Body of pancreas (tissue), 4 donors: Measurements from ENCODE around the gene TENM4. TPM values are rescaled to one million over a fixed set of nuclear protein-coding genes. Genes with fewer than 3 reads are reported as not detected.

Experiments
- ATAC-seq: fragments of 150-250 bp; one replicate; pipeline ENCODE4 v1.9.1; 2016
- DNase-seq, 4 donors: peaks; one replicate each; pipeline ENCODE4 v3.0.0-alpha.2; 2019
- H3K27ac ChIP-seq, 4 donors: fragments of 200-600 bp; sonication (generic); 1 replicate in 3 of 4; 2 replicates in 1 of 4; pipeline versions ENCODE4 v1.5.1 to v1.6.1; 2016 to 2019; ENCODE audit warnings: mild to moderate bottlenecking in 1 of 4, mixed read lengths in 1 of 4, moderate library complexity in 1 of 4
- H3K27me3 ChIP-seq, 2 donors: fragments of 200-600 bp; sonication (generic); one replicate each; pipeline ENCODE4 v1.6.0; 2016; ENCODE audit warnings: mild to moderate bottlenecking in 1 of 2
- H3K36me3 ChIP-seq, 2 donors: fragments of 200-600 bp; sonication (generic); replicated peaks in 1 of 2; 2 replicates each; pipeline ENCODE4 v1.5.1; 2016; ENCODE audit warnings: low read depth in 2 of 2; ENCODE audit not compliant: insufficient read depth in 1 of 2
- H3K4me1 ChIP-seq: fragments of 200-600 bp; sonication (generic); one replicate; pipeline ENCODE4 v1.6.0; 2016
- H3K4me3 ChIP-seq, 2 donors: fragments of 200-600 bp; sonication (generic); 1 replicate in 1 of 2; 2 replicates in 1 of 2; pipeline ENCODE4 v1.5.1; 2016 to 2019
- H3K9me3 ChIP-seq, 3 donors: fragments of 200-600 bp; sonication (generic); 1 replicate in 2 of 3; 2 replicates in 1 of 3; pipeline ENCODE4 v1.5.1; 2016
- POLR2A ChIP-seq, 3 donors: fragments of 450-650 bp; IDR thresholded peaks; one replicate each; pipeline ENCODE4 v1.6.1; 2016; ENCODE audit warnings: antibody characterized with exemption in 3 of 3, mild to moderate bottlenecking in 2 of 3
- whole genome bisulfite sequencing, 2 donors: methylation state at CpG; one replicate each; pipeline ENCODE4 v1.1.5; 2017; 5-methylcytosine and 5-hydroxymethylcytosine counted together
- intact Hi-C: fragments of 100-400 bp; cut with DNase I; formaldehyde crosslinking; loops from one replicate; pipeline ENCODE4 v1.15.1; 2023
- total RNA-seq, 2 donors: library from RNA; depleted of rRNA; stranded (reverse); fragments of >200 nt; gene quantifications; one replicate each; pipeline ENCODE4 v1.1.0, GENCODE V29; 2016
- TF ChIP-seq, protein P1 (sequence below), 7 experiments: fragments of 450-650 bp in 4 of 7; fragments of 200-600 bp in 3 of 7; sonication (generic) in 3 of 7; IDR thresholded peaks; one replicate each; pipeline ENCODE4 v1.5.1; 2016 to 2019; ENCODE audit warnings: antibody characterized with exemption in 7 of 7

Gene TENM4
- total RNA-seq, 2 donors from 2014 or later = 0.78 to 6.6 TPM

DNA sequence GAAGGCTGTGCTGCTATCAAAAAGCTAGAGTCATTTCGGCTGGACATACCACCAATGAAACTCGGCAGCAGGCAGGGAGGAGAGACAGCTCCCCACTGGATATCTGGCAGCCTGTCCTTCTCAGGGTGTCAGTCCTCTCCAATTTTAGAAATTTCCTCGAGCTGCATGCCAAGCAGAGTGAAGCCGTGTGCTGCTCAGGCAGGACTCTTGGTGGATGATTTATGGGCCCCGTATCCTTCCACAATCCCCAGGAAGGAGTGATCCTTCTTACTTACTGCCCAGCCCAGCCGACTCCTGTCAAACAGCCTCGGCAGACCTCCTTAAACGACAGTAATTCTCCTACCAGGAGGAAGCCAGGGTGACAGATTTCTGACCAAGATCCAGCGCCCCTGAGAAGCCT lies 410.4 kb downstream of the TENM4 start:
- H3K4me3 ChIP-seq = no peak overlapping the region
- no peaks in the 10 kb centered on the region for H3K9me3 ChIP-seq
- no peak for ATAC-seq
- no peak for DNase-seq
- WGBS, 2 donors = 47 to 70% methylated on average over 9 of the region's 9 CpGs
- no peak overlapping the region for H3K27ac ChIP-seq
- no peaks in the 10 kb centered on the region for H3K36me3 ChIP-seq
- TF ChIP-seq POLR2A (IDR thresholded peaks at IDR 0.05) = no peak
- TF ChIP-seq, protein P1, sequence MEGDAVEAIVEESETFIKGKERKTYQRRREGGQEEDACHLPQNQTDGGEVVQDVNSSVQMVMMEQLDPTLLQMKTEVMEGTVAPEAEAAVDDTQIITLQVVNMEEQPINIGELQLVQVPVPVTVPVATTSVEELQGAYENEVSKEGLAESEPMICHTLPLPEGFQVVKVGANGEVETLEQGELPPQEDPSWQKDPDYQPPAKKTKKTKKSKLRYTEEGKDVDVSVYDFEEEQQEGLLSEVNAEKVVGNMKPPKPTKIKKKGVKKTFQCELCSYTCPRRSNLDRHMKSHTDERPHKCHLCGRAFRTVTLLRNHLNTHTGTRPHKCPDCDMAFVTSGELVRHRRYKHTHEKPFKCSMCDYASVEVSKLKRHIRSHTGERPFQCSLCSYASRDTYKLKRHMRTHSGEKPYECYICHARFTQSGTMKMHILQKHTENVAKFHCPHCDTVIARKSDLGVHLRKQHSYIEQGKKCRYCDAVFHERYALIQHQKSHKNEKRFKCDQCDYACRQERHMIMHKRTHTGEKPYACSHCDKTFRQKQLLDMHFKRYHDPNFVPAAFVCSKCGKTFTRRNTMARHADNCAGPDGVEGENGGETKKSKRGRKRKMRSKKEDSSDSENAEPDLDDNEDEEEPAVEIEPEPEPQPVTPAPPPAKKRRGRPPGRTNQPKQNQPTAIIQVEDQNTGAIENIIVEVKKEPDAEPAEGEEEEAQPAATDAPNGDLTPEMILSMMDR (IDR thresholded peaks at IDR 0.05) = no peak
- H3K27me3 ChIP-seq = no peaks in the 10 kb centered on the region
- intact Hi-C loops = no loop called here
- H3K4me1 ChIP-seq = no peaks in the 10 kb centered on the region

DNA sequence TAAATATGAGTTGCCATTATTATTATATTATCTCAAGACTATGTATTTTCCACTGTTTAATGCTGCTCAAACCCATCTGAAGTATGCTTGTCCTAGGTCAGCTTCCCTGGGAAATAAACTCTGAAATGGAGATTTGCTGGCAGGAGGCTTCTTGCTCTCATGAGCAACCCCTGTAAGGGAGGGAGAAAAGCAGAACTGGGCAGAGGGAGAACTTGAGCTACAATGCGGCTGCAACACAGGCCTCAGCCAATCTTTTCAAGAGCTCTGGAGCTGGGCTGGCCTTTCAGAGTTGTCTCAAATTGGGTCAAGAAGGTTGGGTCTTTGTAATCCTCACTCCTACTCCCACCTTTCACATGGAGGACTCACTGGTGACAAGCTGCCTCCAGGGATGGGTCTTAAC lies 412.6 kb downstream of the TENM4 start:
- Histone ChIP-seq H3K36me3 (no peaks in the 10 kb centered on the region), H3K9me3 (no peaks in the 10 kb centered on the region), H3K27me3 (no peaks in the 10 kb centered on the region), H3K4me1 (no peaks in the 10 kb centered on the region), H3K4me3 (no peak overlapping the region), H3K27ac (no peak overlapping the region)
- WGBS, 2 donors = 73 to 83% methylated on average over 1 of the region's 1 CpG
- DNase-seq (no peak), ATAC-seq (no peak)
- intact Hi-C loops = no loop called here
- TF ChIP-seq, protein P1 (IDR thresholded peaks at IDR 0.05) = no peak
- no peak for TF ChIP-seq POLR2A (IDR thresholded peaks at IDR 0.05)

DNA sequence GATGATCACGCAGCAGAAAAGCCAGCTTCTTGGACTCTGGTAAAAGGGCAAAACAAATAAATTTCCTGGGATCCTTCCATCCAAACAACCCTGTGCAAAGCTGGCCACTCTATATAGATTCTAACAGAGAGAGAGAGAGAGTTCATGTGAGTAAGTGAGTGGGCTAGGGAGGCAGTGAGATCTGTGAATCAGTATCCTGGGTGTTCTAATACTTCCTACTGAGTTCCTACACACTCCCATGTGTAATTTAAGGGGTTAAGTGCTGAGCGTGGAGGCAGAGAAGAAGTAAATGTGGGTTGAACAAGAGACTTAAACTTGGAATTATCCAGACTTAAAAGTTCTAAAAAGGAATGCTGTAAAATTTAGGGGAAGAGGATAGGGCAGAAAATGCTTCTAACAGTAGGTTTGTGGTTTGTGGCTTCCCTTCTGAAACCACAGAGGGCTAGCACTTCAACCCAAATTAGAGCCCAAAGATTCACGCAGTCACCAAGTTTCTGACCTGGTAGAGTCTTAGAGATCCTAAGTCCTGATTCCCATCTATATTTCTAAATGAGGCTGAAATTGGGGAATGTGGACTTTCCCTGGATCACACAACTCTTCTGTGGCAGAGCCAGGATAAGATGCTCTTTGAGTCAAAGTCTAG lies 413.9 kb downstream of the TENM4 start:
- no peaks in the 10 kb centered on the region for H3K4me1 ChIP-seq
- intact Hi-C loops = no loop called here
- H3K4me3 ChIP-seq = no peak overlapping the region
- no peaks in the 10 kb centered on the region for H3K9me3 ChIP-seq
- TF ChIP-seq, protein P1 (IDR thresholded peaks at IDR 0.05) = no peak
- no peak for TF ChIP-seq POLR2A (IDR thresholded peaks at IDR 0.05)
- WGBS, 2 donors = 48 to 52% methylated on average over 3 of the region's 3 CpGs
- H3K27ac ChIP-seq = no peak overlapping the region
- no peaks in the 10 kb centered on the region for H3K27me3 ChIP-seq
- DNase-seq = no peak
- H3K36me3 ChIP-seq = no peaks in the 10 kb centered on the region
- ATAC-seq = no peak

DNA sequence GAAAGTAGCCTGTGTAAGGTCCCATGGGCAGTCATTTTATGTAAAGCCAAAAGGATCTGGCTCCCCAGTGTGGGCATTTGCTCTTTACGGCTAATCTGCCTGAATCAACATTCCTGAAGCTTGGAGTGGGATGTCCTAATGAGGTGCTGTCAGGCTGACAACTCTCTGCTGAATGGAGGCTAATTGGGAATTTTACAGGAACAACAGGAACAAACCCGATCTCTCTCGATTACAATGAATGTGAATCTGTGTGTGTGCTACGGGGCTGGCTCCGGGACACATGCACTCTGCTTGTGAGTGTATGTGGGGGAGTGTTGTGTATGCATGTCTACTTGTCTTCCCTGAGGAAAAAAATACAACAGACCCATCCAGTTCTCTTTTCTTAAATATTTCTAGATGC lies 415.2 kb downstream of the TENM4 start:
- no peaks in the 10 kb centered on the region for H3K4me1 ChIP-seq
- no peaks in the 10 kb centered on the region for H3K27me3 ChIP-seq
- intact Hi-C loops = no loop called here
- no peak for TF ChIP-seq POLR2A (IDR thresholded peaks at IDR 0.05)
- TF ChIP-seq, protein P1 (IDR thresholded peaks at IDR 0.05) = no peak
- no peak overlapping the region for H3K27ac ChIP-seq
- H3K36me3 ChIP-seq = no peaks in the 10 kb centered on the region
- DNase-seq = no peak
- 63 to 64% methylated on average over 5 of the region's 5 CpGs for WGBS, 2 donors
- H3K4me3 ChIP-seq = no peak overlapping the region
- no peak for ATAC-seq
- H3K9me3 ChIP-seq = no peaks in the 10 kb centered on the region

DNA sequence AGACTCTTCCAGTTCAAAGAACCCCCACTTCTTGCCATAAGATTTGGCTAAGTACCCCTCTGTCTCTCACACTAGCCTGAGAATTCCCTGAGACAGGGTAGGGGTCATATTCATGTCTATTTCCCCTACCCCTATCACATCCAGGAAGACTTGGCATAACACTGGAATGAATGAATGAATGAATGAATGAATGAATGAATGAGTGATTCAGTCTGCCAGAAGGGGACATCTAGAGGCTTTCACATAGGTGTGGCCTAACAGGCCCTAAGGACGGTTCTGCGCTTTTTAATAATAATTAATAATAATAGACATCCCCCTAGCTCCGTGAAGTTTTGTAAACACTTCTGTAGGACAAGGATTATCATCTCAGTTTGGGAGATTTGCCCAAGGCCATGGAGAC lies 415.7 kb downstream of the TENM4 start:
- H3K4me1 ChIP-seq = no peaks in the 10 kb centered on the region
- TF ChIP-seq POLR2A (IDR thresholded peaks at IDR 0.05) = no peak
- TF ChIP-seq, protein P1 (IDR thresholded peaks at IDR 0.05) = no peak
- no peaks in the 10 kb centered on the region for H3K9me3 ChIP-seq
- H3K4me3 ChIP-seq = no peak overlapping the region
- WGBS, 2 donors = 70 to 78% methylated on average over 3 of the region's 3 CpGs
- H3K27ac ChIP-seq = no peak overlapping the region
- DNase-seq (no peak), ATAC-seq (no peak)
- intact Hi-C loops = no loop called here
- H3K36me3 ChIP-seq = no peaks in the 10 kb centered on the region
- no peaks in the 10 kb centered on the region for H3K27me3 ChIP-seq
